OCI-LY1 (cell line): ENCODE measurements around the gene PCDHGA2.

Experiments used
- H2AFZ ChIP-seq: fragments of 200-600 bp; sonication (generic), shearing (Covaris generic); 2 replicates; pipeline ENCODE4 v1.6.0; 2014; ENCODE audit warnings: antibody characterized with exemption, mild to moderate bottlenecking, low read length
- H3F3A ChIP-seq: fragments of 200-600 bp; sonication (generic), shearing (Covaris generic); 2 replicates; pipeline ENCODE4 v1.6.0; 2014; ENCODE audit warnings: mild to moderate bottlenecking, antibody characterized with exemption, low read length, moderate library complexity; ENCODE audit not compliant: insufficient read depth
- H3K27ac ChIP-seq: fragments of 200-600 bp; sonication (generic); 2 replicates; pipeline ENCODE4 v1.5.1; 2014; ENCODE audit warnings: low read length, mixed run types, mild to moderate bottlenecking, low read depth; ENCODE audit not compliant: poor library complexity, severe bottlenecking
- H3K27me3 ChIP-seq: fragments of 200-600 bp; sonication (generic); 2 replicates; pipeline ENCODE4 v1.6.0; 2014; ENCODE audit warnings: antibody characterized with exemption, mild to moderate bottlenecking, low read length, moderate library complexity; ENCODE audit not compliant: insufficient read depth
- H3K36me3 ChIP-seq: fragments of 200-600 bp; sonication (generic); 2 replicates; pipeline ENCODE4 v1.6.1; 2014; ENCODE audit warnings: mild to moderate bottlenecking, antibody characterized with exemption, low read length, moderate library complexity, mixed read lengths; ENCODE audit not compliant: insufficient read depth
- H3K4me1 ChIP-seq: fragments of 200-600 bp; sonication (generic); 2 replicates; pipeline ENCODE4 v1.5.1; 2014; ENCODE audit warnings: mild to moderate bottlenecking, low read length, moderate library complexity; ENCODE audit not compliant: insufficient read depth, severe bottlenecking
- H3K4me2 ChIP-seq: fragments of 200-600 bp; sonication (generic), shearing (Covaris generic); 2 replicates; pipeline ENCODE4 v1.6.1; 2014; ENCODE audit warnings: low read length
- H3K4me3 ChIP-seq: fragments of 200-600 bp; sonication (generic); 2 replicates; pipeline ENCODE4 v1.5.1; 2014; ENCODE audit warnings: low read length, low read depth, mild to moderate bottlenecking, mixed read lengths; ENCODE audit not compliant: poor library complexity, severe bottlenecking
- H3K79me2 ChIP-seq: fragments of 200-600 bp; shearing (Covaris generic); 2 replicates; pipeline ENCODE4 v1.6.1; 2016; ENCODE audit warnings: mixed run types, low read length, mixed read lengths; ENCODE audit not compliant: insufficient read depth
- H3K9ac ChIP-seq: fragments of 200-600 bp; sonication (generic), shearing (Covaris generic); 2 replicates; pipeline ENCODE4 v1.6.1; 2014; ENCODE audit warnings: mild to moderate bottlenecking, low read length, mixed read lengths
- H3K9me2 ChIP-seq: fragments of 200-600 bp; sonication (generic), shearing (Covaris generic); 2 replicates; pipeline ENCODE4 v1.6.1; 2014; ENCODE audit warnings: low read depth, mild to moderate bottlenecking, low read length, mixed read lengths
- H3K9me3 ChIP-seq: fragments of 200-600 bp; shearing (Covaris generic); 2 replicates; pipeline ENCODE4 v1.6.1; 2014; ENCODE audit warnings: low read length, mixed read lengths
- H4K20me1 ChIP-seq: fragments of 200-600 bp; sonication (generic), shearing (Covaris generic); 2 replicates; pipeline ENCODE4 v1.6.0; 2016; ENCODE audit warnings: mild to moderate bottlenecking, low read length; ENCODE audit not compliant: insufficient read depth
- CTCF ChIP-seq: fragments of 200-600 bp; sonication (generic), shearing (Covaris generic); IDR thresholded peaks from 2 replicates; pipeline ENCODE4 v1.5.1; 2017; ENCODE audit warnings: mild to moderate bottlenecking, antibody characterized with exemption, low read length, moderate library complexity, mixed read lengths
- EZH2 ChIP-seq: fragments of 200-600 bp; sonication (generic), shearing (Covaris generic); IDR thresholded peaks from 2 replicates; pipeline ENCODE4 v1.8.0; 2017; ENCODE audit warnings: borderline replicate concordance, mixed run types, mild to moderate bottlenecking, antibody characterized with exemption, low read length, moderate library complexity, mixed read lengths

Gene PCDHGA2

GRCh38 chr5:141356950-141357349 is 18.4 kb downstream of the PCDHGA2 start:
- no peak overlapping the region for H3K9ac ChIP-seq
- no peak overlapping the region for H3K4me3 ChIP-seq
- H3K4me1 ChIP-seq = no peaks in the 10 kb centered on the region
- no peaks in the 10 kb centered on the region for H3K27me3 ChIP-seq
- no peaks in the 10 kb centered on the region for H3F3A ChIP-seq
- no peak overlapping the region for H2AFZ ChIP-seq
- H3K36me3 ChIP-seq = peaks cover 13% of the 10 kb centered on the region; the same call in 1 of the 2 replicates
- H3K9me2 ChIP-seq = no peaks in the 10 kb centered on the region
- H3K4me2 ChIP-seq = no peak overlapping the region
- no peaks in the 10 kb centered on the region for H3K79me2 ChIP-seq
- H3K27ac ChIP-seq = no peak overlapping the region
- peaks cover 42% of the 10 kb centered on the region for H3K9me3 ChIP-seq
- H4K20me1 ChIP-seq = no peaks in the 10 kb centered on the region
- no peak for TF ChIP-seq EZH2
- TF ChIP-seq CTCF = no peak

DNA sequence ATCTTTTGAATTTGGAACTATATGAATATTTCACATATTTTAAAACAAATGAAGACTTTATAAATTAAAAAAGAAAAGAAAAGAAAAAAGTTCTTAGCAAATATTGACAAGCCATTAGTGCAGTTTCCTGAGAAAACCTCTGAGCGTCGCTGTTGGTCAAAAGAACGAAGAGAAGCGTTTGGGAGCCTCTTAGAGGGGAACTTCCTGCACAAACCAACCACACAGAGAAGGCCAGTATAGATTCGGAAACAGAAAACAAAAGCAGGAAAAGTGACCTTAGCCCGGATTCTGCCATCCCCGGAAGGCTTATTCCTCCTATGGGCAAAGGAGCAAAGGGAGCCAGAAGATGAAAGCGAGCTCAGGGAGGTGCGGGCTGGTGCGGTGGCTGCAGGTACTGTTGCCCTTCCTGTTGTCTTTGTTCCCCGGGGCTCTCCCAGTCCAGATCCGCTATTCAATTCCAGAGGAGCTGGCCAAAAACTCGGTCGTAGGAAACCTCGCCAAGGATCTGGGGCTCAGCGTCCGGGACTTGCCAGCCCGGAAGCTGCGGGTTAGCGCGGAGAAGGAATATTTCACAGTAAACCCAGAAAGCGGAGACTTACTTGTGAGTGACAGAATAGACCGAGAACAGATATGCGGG is 21.3 kb downstream of the PCDHGA2 start, which contains the start of gene PCDHGB2:
TSS of gene PCDHGB2 (plus strand) at position 205 of the 637 bp plus-strand sequence. CDS start at position 347, 142 bp downstream.
- no peak within 1 kb of the TSS for H3K4me3 ChIP-seq
- TF ChIP-seq CTCF = no peak
- TF ChIP-seq EZH2 = no peak
- no peak within 1 kb of the TSS for H2AFZ ChIP-seq

GRCh38 chr5:141360685-141361084 is 22.1 kb downstream of the PCDHGA2 start:
- no peaks in the 10 kb centered on the region for H3K4me1 ChIP-seq
- H3K9ac ChIP-seq = no peak overlapping the region
- no peaks in the 10 kb centered on the region for H3K9me2 ChIP-seq
- H3K9me3 ChIP-seq = peaks cover 51% of the 10 kb centered on the region
- H3F3A ChIP-seq = no peaks in the 10 kb centered on the region
- no peak overlapping the region for H3K4me3 ChIP-seq
- TF ChIP-seq EZH2 (no peak), CTCF (no peak)
- peaks cover 4% of the 10 kb centered on the region; the same call in 1 of the 2 replicates for H3K36me3 ChIP-seq
- no peak overlapping the region for H3K27ac ChIP-seq
- H3K27me3 ChIP-seq = no peaks in the 10 kb centered on the region
- H3K79me2 ChIP-seq = no peaks in the 10 kb centered on the region
- H3K4me2 ChIP-seq = no peak overlapping the region
- H2AFZ ChIP-seq = no peak overlapping the region
- H4K20me1 ChIP-seq = no peaks in the 10 kb centered on the region

More for the DNA sequence above, 21.3 kb downstream of the PCDHGA2 start, which contains the start of gene PCDHGB2:
- Histone ChIP-seq H3K79me2 (no peaks in the 10 kb centered on the region), H3K9me2 (no peaks in the 10 kb centered on the region), H3K9me3 (peaks cover 48% of the 10 kb centered on the region), H3K4me2 (no peak within 1 kb of the TSS), H3K27ac (no peak within 1 kb of the TSS), H3K9ac (no peak within 1 kb of the TSS), H4K20me1 (no peaks in the 10 kb centered on the region), H3K27me3 (no peaks in the 10 kb centered on the region), H3K4me1 (no peaks in the 10 kb centered on the region), H3F3A (no peaks in the 10 kb centered on the region), H3K36me3 (peaks cover 7% of the 10 kb centered on the region; the same call in 1 of the 2 replicates)
